Measurements from ENCODE around the gene PDGFA.

Gene PDGFA

GRCh38 chr7:467393-467828 lies 52.2 kb downstream of the PDGFA start:
- DNase-seq (ENCODE audit: low spot score): no peak
- in situ Hi-C loops (cut with MboI; ENCODE audit: low sequenced_read_pairs, unreplicated experiment): no loop called here
- no peak for TF ChIP-seq CTCF (IDR thresholded peaks at IDR 0.05; ENCODE audit: borderline replicate concordance, control extremely low read depth, extremely low read depth, insufficient read depth, missing control alignments)

GRCh38 chr7:466465-467191 lies 53.0 kb downstream of the PDGFA start:
- in situ Hi-C loops (cut with MboI; ENCODE audit: low sequenced_read_pairs, unreplicated experiment): no loop called here
- TF ChIP-seq CTCF (IDR thresholded peaks at IDR 0.05; ENCODE audit: borderline replicate concordance, control extremely low read depth, extremely low read depth, insufficient read depth, missing control alignments): no peak
- DNase-seq (ENCODE audit: low spot score): no peak

GRCh38 chr7:465710-466400 lies 53.8 kb downstream of the PDGFA start:
- in situ Hi-C loops (cut with MboI; ENCODE audit: low sequenced_read_pairs, unreplicated experiment): no loop called here
- TF ChIP-seq CTCF (IDR thresholded peaks at IDR 0.05; ENCODE audit: borderline replicate concordance, control extremely low read depth, extremely low read depth, insufficient read depth, missing control alignments): no peak
- DNase-seq (ENCODE audit: low spot score): no peak

- in situ Hi-C loops (cut with MboI; ENCODE audit: low sequenced_read_pairs, unreplicated experiment): no loop called here
- TF ChIP-seq CTCF (IDR thresholded peaks at IDR 0.05; ENCODE audit: borderline replicate concordance, control extremely low read depth, extremely low read depth, insufficient read depth, missing control alignments): no peak
- no peak for DNase-seq (ENCODE audit: low spot score)
Observed at GRCh38 chr7:464454-465401, 54.9 kb downstream of the PDGFA start.

- DNase-seq (ENCODE audit: low spot score): no peak
- in situ Hi-C loops (cut with MboI; ENCODE audit: low sequenced_read_pairs, unreplicated experiment): no loop called here
- TF ChIP-seq CTCF (IDR thresholded peaks at IDR 0.05; ENCODE audit: borderline replicate concordance, control extremely low read depth, extremely low read depth, insufficient read depth, missing control alignments): no peak
Observed at GRCh38 chr7:463817-464453, 55.7 kb downstream of the PDGFA start.

- in situ Hi-C loops (cut with MboI; ENCODE audit: low sequenced_read_pairs, unreplicated experiment): no loop called here
- TF ChIP-seq CTCF (IDR thresholded peaks at IDR 0.05; ENCODE audit: borderline replicate concordance, control extremely low read depth, extremely low read depth, insufficient read depth, missing control alignments): no peak
- no peak for DNase-seq (ENCODE audit: low spot score)
Observed at GRCh38 chr7:463362-463781, 56.3 kb downstream of the PDGFA start.
